ENCODE measurements around the gene SH3TC1.

SH3TC1 gene

DNA sequence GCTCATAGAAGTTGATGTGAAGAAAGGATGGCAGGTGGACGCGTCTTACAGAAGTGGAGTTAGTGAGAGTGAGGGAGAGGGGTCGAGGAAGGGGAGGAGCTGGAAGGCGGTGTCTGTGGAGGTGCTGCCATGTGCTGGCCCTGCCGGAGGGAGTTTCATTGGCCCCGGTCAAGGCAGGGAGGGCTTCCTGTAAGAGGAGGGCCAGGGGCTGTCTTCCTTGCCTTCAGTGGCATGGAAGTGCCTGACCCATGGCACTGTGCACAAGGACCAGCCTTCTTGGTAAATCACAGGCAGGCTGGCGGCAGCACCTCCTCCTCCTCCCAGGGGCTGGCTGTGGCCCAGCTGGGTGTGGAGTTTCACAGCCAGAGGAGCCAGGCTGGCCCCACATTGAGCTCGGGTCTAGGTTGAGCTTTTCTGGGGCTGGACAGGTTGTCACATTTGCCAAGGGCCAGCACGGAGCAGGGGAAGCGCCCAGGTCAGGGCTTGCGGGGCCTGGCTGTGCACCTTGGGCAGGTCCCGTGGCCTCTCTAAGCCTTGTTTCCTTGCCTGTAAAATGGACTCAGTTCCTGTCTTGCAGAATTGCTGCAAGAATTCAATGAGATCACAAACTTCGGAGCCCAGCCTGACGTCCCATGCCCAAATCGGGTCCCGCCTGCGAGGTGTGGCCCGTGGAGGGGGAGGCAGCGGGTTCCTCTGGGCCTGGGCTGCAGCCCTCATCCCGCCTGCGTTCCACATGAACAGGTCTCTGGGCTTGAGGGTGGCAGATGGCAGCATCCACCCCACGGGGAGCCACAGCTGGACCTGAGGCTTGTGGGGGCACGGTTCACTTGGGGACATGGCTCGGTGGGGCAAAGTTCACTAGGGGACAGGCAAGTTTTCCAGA, 77.5 kb downstream of the SH3TC1 start:
- H3K4me3 ChIP-seq (ENCODE audit: low read depth, low read length) = no peak overlapping the region
- in situ Hi-C loops (cut with HindIII; ENCODE audit: low sequenced_read_pairs) = no loop called here
- DNase-seq (ENCODE audit: low read depth, low spot score) = peak; percentile 45
- TF ChIP-seq, protein P1, sequence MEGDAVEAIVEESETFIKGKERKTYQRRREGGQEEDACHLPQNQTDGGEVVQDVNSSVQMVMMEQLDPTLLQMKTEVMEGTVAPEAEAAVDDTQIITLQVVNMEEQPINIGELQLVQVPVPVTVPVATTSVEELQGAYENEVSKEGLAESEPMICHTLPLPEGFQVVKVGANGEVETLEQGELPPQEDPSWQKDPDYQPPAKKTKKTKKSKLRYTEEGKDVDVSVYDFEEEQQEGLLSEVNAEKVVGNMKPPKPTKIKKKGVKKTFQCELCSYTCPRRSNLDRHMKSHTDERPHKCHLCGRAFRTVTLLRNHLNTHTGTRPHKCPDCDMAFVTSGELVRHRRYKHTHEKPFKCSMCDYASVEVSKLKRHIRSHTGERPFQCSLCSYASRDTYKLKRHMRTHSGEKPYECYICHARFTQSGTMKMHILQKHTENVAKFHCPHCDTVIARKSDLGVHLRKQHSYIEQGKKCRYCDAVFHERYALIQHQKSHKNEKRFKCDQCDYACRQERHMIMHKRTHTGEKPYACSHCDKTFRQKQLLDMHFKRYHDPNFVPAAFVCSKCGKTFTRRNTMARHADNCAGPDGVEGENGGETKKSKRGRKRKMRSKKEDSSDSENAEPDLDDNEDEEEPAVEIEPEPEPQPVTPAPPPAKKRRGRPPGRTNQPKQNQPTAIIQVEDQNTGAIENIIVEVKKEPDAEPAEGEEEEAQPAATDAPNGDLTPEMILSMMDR (IDR thresholded peaks at IDR 0.05; ENCODE audit: low read depth, low read length) = no peak

DNA sequence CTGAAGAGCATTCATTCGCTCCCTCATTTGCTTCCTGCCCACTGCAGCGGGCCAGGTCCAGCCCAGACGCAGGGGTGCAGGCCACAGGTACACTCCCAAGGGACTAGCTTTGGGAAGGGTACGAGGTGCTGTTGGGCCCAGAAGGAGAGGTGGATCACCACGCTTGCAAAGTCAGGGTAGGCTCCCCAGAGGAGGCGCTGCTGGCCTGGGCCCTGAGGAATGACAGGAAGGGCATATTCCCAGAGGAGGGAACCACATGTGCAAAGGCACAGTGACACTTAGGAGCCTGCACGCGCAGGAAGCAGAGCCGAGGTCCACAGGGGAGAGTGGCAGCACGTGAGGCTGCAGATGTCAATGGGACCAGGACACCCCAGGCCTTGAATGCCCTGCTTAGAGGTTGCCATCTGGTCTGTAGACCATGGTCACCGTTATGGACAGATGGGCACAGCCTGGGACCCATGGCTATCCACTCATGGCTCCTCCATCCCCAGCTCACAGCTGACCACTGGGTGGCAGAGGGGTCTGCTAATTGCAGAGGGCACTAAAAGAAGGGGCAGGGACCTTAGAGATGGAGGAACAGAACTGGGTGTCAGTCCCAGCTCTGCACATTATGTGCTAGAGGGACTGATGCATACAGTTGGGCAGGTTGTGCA, 78.4 kb downstream of the SH3TC1 start:
- in situ Hi-C loops (cut with HindIII; ENCODE audit: low sequenced_read_pairs) = no loop called here
- DNase-seq (ENCODE audit: low read depth, low spot score) = no peak
- H3K4me3 ChIP-seq (ENCODE audit: low read depth, low read length) = no peak overlapping the region
- TF ChIP-seq, protein P1 (IDR thresholded peaks at IDR 0.05; ENCODE audit: low read depth, low read length) = no peak

DNA sequence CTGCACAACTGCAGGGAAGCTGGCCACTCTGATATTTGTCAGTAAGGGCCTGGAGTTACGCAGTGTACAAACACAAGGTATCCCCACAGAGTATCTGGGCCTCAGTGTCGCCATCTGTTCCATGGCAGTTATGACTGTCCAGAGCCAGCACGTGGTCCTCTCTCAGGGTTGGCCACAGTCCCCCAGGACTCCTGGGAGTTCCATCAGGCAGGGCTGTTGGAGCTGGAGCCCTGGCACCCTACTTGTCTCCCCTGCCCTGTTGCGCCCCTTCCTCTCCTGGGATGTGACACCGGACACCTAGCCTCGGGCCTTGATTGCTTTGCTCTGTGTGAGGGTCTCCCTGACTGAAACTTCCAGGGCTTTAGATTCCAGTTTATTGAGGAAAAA, 78.9 kb downstream of the SH3TC1 start:
- DNase-seq (ENCODE audit: low read depth, low spot score) = no peak
- H3K4me3 ChIP-seq (ENCODE audit: low read depth, low read length) = no peak overlapping the region
- TF ChIP-seq, protein P1 (IDR thresholded peaks at IDR 0.05; ENCODE audit: low read depth, low read length) = no peak
- in situ Hi-C loops (cut with HindIII; ENCODE audit: low sequenced_read_pairs) = no loop called here

GRCh38 chr4:8278421-8279287, 79.6 kb downstream of the SH3TC1 start:
- peak; percentile 83 for DNase-seq (ENCODE audit: low read depth, low spot score)
- no peak overlapping the region for H3K4me3 ChIP-seq (ENCODE audit: low read depth, low read length)
- in situ Hi-C loops (cut with HindIII; ENCODE audit: low sequenced_read_pairs) = no loop called here
- TF ChIP-seq, protein P1 (IDR thresholded peaks at IDR 0.05; ENCODE audit: low read depth, low read length) = no peak

DNA sequence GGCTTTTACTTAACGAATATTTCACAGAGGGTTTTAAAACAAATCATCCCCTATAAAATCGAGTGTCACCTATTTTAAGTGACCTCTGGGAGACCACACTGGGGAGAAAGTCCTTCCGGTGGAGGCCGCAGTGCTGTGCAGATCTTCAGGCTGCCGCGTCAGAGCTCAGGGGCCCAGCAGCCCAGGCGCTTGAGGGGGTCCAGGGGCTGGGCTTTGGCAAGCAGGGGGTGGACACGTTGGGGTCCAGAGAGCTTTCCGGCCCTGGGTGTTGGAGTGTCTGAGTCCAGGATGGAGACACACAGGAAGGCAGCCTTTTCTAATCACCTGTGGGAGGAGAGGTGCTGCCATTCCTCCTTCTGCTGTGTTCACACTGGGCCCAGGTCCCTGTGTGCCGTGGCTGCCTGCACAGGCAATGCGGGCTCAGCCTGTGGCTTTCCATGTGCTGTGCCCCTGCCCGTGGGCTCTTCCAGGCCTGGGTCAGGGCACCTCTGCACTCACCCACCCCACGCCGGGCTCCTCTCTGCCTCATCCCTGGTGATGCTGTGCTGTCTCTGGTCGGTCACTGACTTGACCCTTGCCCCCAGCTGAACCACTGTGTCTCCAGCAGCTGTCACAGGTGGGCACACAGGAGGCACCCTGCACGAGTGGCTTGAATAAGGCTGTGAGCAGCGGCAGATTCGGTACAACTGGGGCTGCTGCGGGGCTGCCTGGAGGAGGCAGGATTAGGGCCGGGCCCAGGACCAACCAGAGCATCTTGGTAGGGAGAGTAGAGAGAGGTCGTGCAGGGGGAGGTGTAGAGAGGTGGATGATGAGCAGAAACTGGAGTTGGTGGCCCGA, 80.4 kb downstream of the SH3TC1 start:
- in situ Hi-C loops (cut with HindIII; ENCODE audit: low sequenced_read_pairs) = no loop called here
- H3K4me3 ChIP-seq (ENCODE audit: low read depth, low read length) = no peak overlapping the region
- no peak for DNase-seq (ENCODE audit: low read depth, low spot score)
- TF ChIP-seq, protein P1 (IDR thresholded peaks at IDR 0.05; ENCODE audit: low read depth, low read length) = no peak
